H1 (cell line): ENCODE results near the gene MAGIX. TPM values are rescaled to one million over a fixed set of nuclear protein-coding genes. Genes with fewer than 3 reads are reported as not detected.

ENCODE experiments used
- BRCA1 ChIP-seq: IDR thresholded peaks from 2 replicates; pipeline ENCODE4 v1.6.1; 2012; ENCODE audit warnings: low read depth, low read length, improper control_type of control experiment
- SIN3A ChIP-seq, 2 experiments: IDR thresholded peaks in 1 of 2; conservative IDR thresholded peaks in 1 of 2; 2 replicates each; pipeline ENCODE4 v1.6.1; 2011 to 2012; ENCODE audit warnings: low read length in 2 of 2, improper control_type of control experiment in 1 of 2, low read depth in 1 of 2, mild to moderate bottlenecking in 1 of 2
- SP4 ChIP-seq: IDR thresholded peaks from 2 replicates; pipeline ENCODE4 v1.6.1; 2012; ENCODE audit warnings: low read length, inconsistent platforms
- TAF7 ChIP-seq: optimal IDR thresholded peaks from 2 replicates; pipeline ENCODE3; 2011; ENCODE audit warnings: low read depth, mild to moderate bottlenecking, inconsistent platforms, low read length, moderate library complexity, borderline replicate concordance
- polyA plus RNA-seq, 7 experiments: library from polyadenylated mRNA; depleted of rRNA in 3 of 7; stranded (reverse) in 5 of 7; unstranded in 2 of 7; fragments of >200 nt in 5 of 7; fragments of 200-250 nt in 2 of 7; gene quantifications; 1 replicate in 5 of 7; 2 replicates in 1 of 7; 4 replicates in 1 of 7; pipeline versions ENCODE4 v1.2.1 to v1.2.3, GENCODE V29; 2011 to 2013; ENCODE audit warnings: missing spikeins in 2 of 7, mixed read lengths in 2 of 7
- total RNA-seq: library from RNA; stranded (reverse); fragmentation: NEBNext Ultra II Directional; extraction: Animal tissue kit (Norgen Biotek cat#: 25700); gene quantifications from 2 replicates; pipeline ENCODE4 v1.2.1, GENCODE V29; 2021
- TF ChIP-seq, protein P1 (sequence below): fragments of 300-600 bp; sonication (generic); IDR thresholded peaks from 2 replicates; pipeline ENCODE4 v1.7.1; 2012; ENCODE audit warnings: low read length, moderate library complexity, mild to moderate bottlenecking, inconsistent platforms; ENCODE audit not compliant: insufficient replicate concordance

Gene MAGIX
- total and polyA plus RNA-seq, 2 of the 8 experiments (the other 6 are each of a cell fraction or from before 2014, with no cell fraction given) = 0.37 to 1.1 TPM

DNA sequence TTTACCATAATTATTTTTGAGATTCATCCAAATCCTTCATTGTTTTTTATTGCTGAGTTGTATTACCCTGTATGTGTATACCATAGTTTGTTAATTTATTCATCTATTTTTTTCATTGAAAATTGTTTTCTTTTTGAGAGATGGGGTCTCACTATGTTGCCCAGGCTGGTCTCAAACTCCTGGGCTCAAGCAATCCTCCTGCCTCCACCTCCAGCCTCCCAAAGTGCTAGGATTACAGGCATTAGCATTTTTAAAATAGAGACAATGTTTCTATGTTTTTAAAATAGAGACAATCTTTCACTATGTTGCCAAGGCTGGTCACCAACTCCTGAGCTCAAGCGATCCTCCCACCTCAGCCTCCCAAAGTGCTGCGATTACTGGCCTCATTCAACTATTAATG lies 1.6 kb upstream of the MAGIX start (continued):
- TF ChIP-seq, protein P1, sequence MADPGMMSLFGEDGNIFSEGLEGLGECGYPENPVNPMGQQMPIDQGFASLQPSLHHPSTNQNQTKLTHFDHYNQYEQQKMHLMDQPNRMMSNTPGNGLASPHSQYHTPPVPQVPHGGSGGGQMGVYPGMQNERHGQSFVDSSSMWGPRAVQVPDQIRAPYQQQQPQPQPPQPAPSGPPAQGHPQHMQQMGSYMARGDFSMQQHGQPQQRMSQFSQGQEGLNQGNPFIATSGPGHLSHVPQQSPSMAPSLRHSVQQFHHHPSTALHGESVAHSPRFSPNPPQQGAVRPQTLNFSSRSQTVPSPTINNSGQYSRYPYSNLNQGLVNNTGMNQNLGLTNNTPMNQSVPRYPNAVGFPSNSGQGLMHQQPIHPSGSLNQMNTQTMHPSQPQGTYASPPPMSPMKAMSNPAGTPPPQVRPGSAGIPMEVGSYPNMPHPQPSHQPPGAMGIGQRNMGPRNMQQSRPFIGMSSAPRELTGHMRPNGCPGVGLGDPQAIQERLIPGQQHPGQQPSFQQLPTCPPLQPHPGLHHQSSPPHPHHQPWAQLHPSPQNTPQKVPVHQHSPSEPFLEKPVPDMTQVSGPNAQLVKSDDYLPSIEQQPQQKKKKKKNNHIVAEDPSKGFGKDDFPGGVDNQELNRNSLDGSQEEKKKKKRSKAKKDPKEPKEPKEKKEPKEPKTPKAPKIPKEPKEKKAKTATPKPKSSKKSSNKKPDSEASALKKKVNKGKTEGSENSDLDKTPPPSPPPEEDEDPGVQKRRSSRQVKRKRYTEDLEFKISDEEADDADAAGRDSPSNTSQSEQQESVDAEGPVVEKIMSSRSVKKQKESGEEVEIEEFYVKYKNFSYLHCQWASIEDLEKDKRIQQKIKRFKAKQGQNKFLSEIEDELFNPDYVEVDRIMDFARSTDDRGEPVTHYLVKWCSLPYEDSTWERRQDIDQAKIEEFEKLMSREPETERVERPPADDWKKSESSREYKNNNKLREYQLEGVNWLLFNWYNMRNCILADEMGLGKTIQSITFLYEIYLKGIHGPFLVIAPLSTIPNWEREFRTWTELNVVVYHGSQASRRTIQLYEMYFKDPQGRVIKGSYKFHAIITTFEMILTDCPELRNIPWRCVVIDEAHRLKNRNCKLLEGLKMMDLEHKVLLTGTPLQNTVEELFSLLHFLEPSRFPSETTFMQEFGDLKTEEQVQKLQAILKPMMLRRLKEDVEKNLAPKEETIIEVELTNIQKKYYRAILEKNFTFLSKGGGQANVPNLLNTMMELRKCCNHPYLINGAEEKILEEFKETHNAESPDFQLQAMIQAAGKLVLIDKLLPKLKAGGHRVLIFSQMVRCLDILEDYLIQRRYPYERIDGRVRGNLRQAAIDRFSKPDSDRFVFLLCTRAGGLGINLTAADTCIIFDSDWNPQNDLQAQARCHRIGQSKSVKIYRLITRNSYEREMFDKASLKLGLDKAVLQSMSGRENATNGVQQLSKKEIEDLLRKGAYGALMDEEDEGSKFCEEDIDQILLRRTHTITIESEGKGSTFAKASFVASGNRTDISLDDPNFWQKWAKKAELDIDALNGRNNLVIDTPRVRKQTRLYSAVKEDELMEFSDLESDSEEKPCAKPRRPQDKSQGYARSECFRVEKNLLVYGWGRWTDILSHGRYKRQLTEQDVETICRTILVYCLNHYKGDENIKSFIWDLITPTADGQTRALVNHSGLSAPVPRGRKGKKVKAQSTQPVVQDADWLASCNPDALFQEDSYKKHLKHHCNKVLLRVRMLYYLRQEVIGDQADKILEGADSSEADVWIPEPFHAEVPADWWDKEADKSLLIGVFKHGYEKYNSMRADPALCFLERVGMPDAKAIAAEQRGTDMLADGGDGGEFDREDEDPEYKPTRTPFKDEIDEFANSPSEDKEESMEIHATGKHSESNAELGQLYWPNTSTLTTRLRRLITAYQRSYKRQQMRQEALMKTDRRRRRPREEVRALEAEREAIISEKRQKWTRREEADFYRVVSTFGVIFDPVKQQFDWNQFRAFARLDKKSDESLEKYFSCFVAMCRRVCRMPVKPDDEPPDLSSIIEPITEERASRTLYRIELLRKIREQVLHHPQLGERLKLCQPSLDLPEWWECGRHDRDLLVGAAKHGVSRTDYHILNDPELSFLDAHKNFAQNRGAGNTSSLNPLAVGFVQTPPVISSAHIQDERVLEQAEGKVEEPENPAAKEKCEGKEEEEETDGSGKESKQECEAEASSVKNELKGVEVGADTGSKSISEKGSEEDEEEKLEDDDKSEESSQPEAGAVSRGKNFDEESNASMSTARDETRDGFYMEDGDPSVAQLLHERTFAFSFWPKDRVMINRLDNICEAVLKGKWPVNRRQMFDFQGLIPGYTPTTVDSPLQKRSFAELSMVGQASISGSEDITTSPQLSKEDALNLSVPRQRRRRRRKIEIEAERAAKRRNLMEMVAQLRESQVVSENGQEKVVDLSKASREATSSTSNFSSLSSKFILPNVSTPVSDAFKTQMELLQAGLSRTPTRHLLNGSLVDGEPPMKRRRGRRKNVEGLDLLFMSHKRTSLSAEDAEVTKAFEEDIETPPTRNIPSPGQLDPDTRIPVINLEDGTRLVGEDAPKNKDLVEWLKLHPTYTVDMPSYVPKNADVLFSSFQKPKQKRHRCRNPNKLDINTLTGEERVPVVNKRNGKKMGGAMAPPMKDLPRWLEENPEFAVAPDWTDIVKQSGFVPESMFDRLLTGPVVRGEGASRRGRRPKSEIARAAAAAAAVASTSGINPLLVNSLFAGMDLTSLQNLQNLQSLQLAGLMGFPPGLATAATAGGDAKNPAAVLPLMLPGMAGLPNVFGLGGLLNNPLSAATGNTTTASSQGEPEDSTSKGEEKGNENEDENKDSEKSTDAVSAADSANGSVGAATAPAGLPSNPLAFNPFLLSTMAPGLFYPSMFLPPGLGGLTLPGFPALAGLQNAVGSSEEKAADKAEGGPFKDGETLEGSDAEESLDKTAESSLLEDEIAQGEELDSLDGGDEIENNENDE = no peak
- no peak for TF ChIP-seq TAF7
- no peak for TF ChIP-seq SP4
- TF ChIP-seq SIN3A (conservative IDR thresholded peaks at IDR 0.05 in 1 of 2, IDR thresholded peaks at IDR 0.05 in 1 of 2; ENCODE audit: low read depth in 1 of 2, low read length in 2 of 2) = no peak
- no peak for TF ChIP-seq BRCA1
